ENCODE data around the gene VWA3B.

DNA sequence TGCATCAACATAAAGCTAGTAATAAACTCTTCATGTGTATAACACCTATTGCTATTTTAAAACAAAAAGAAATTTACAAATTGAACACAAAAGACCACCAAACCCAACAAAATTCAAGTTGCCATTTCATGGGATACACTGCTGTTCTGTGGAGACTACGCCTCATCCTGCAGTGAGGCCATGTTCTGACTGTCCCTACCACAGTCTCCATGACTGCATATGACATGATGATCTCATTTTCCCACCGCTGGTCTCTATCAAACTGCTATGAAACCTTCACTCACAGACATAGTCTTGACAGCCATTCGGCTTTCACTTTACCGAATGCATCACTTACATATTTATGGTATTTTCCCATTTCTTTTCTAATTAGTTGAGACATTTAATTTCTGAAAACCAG is 21.2 kb upstream of the VWA3B start:
- TF ChIP-seq, protein P1, sequence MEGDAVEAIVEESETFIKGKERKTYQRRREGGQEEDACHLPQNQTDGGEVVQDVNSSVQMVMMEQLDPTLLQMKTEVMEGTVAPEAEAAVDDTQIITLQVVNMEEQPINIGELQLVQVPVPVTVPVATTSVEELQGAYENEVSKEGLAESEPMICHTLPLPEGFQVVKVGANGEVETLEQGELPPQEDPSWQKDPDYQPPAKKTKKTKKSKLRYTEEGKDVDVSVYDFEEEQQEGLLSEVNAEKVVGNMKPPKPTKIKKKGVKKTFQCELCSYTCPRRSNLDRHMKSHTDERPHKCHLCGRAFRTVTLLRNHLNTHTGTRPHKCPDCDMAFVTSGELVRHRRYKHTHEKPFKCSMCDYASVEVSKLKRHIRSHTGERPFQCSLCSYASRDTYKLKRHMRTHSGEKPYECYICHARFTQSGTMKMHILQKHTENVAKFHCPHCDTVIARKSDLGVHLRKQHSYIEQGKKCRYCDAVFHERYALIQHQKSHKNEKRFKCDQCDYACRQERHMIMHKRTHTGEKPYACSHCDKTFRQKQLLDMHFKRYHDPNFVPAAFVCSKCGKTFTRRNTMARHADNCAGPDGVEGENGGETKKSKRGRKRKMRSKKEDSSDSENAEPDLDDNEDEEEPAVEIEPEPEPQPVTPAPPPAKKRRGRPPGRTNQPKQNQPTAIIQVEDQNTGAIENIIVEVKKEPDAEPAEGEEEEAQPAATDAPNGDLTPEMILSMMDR (IDR thresholded peaks at IDR 0.05) = no peak
- no peak for TF ChIP-seq ZFX (IDR thresholded peaks at IDR 0.05; ENCODE audit: borderline replicate concordance)
